WTC11 (cell line): ENCODE measurements around the gene C15orf61.

Experiments used
- ARID4B ChIP-seq: sonication (generic); formaldehyde crosslinking; IDR thresholded peaks from 2 replicates; pipeline ENCODE4 v1.8.0; 2023; ENCODE audit warnings: missing genetic modification reagents, mild to moderate bottlenecking, borderline replicate concordance
- CTCF ChIP-seq: fragments of 200-600 bp; IDR thresholded peaks from 2 replicates; pipeline ENCODE4 v1.8.0; 2022; ENCODE audit warnings: antibody characterized with exemption
- NFE2L1 ChIP-seq: sonication (generic); formaldehyde crosslinking; IDR thresholded peaks from 2 replicates; pipeline ENCODE4 v1.8.1; 2023; ENCODE audit warnings: missing genetic modification reagents

GRCh38 chr15:67547836-67548235 is 26.9 kb downstream of the C15orf61 start:
- TF ChIP-seq CTCF (no peak), NFE2L1 (CRISPR knock-in tag) (no peak), ARID4B (no peak)
